ENCODE measurements around the gene FYCO1.

- TF ChIP-seq POLR2A (IDR thresholded peaks at IDR 0.05; ENCODE audit: low read length) = no peak
- no peak for TF ChIP-seq GATA1 (IDR thresholded peaks at IDR 0.05; ENCODE audit: low read depth, low read length)
These were observed 48.3 kb downstream of the FYCO1 start for GRCh38 chr3:45947361-45947760.

Data from erythroblast (primary cell).